ENCODE results near the gene ANKRD23.

GRCh38 chr2:96824079-96824870 is 19.5 kb downstream of the ANKRD23 start:
- TF ChIP-seq, protein P1, sequence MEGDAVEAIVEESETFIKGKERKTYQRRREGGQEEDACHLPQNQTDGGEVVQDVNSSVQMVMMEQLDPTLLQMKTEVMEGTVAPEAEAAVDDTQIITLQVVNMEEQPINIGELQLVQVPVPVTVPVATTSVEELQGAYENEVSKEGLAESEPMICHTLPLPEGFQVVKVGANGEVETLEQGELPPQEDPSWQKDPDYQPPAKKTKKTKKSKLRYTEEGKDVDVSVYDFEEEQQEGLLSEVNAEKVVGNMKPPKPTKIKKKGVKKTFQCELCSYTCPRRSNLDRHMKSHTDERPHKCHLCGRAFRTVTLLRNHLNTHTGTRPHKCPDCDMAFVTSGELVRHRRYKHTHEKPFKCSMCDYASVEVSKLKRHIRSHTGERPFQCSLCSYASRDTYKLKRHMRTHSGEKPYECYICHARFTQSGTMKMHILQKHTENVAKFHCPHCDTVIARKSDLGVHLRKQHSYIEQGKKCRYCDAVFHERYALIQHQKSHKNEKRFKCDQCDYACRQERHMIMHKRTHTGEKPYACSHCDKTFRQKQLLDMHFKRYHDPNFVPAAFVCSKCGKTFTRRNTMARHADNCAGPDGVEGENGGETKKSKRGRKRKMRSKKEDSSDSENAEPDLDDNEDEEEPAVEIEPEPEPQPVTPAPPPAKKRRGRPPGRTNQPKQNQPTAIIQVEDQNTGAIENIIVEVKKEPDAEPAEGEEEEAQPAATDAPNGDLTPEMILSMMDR (conservative IDR thresholded peaks at IDR 0.05; ENCODE audit: low read length): no peak
- TF ChIP-seq EZH2phosphoT487 (IDR thresholded peaks at IDR 0.05; ENCODE audit: borderline replicate concordance, low read depth, low read length): no peak

Measured in OCI-LY7 (cell line).